ENCODE data around the gene EIF4A2. TPM values are rescaled to one million over a fixed set of nuclear protein-coding genes. Genes with fewer than 3 reads are reported as not detected.

Gene EIF4A2
- total and polyA plus RNA-seq, 9 of the 15 experiments (the other 6 are each of a cell fraction or from before 2014, with no cell fraction given), result 307 to 754 (median 435) TPM

DNA sequence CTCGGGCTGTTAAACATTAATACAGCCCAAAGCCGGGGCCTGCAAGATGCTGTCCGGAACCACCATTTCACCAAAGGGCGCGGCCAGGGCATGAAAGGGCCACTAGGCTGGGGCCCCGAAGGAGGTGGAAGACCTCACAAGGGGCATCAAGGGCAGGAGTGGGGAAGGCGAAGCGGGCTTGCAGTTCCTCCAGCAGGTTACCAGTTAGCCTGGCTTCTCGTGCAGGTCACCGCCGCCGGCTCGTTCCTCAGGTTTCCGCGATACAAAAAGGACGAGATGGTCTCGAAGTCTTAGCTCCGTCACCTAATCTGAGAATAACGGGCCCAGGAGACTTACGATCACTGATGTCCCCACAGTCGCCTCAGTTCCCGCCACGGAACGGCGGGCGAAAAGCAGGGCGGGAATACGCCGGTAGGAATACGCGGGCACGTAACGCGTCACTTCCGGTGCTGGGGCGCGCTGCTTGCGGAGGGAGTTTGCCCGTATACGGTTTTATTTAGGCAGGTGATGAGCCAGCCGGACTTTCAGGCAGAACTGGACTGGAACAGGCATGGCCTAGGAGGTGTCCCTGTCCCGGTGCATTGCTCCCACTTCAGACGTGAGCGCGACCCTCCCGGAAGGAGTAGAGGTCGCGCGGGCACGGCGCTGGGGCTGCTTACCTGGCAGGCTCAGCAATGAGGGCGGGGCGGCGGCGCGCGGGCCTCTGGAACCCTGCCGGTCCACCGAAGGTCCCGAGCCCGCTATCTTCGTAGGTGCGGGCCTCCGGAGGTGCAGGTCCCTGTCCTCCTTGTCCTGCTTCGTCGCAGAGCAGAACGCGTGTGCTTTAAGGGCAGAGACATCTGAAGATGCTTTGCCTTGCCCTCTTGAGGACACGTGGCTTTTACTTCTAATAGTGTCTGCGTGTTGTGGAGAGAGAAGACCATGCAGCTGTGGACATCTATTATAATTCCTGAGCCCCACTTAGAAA is 23.0 kb downstream of the EIF4A2 start, which contains the start of gene RFC4 (continued):
- TF ChIP-seq, protein P1, sequence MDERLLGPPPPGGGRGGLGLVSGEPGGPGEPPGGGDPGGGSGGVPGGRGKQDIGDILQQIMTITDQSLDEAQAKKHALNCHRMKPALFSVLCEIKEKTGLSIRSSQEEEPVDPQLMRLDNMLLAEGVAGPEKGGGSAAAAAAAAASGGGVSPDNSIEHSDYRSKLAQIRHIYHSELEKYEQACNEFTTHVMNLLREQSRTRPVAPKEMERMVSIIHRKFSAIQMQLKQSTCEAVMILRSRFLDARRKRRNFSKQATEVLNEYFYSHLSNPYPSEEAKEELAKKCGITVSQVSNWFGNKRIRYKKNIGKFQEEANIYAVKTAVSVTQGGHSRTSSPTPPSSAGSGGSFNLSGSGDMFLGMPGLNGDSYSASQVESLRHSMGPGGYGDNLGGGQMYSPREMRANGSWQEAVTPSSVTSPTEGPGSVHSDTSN (CRISPR knock-in tag; IDR thresholded peaks at IDR 0.05; ENCODE audit: low read depth), result no peak
- TF ChIP-seq, protein P1 (tag; conservative IDR thresholded peaks at IDR 0.05; ENCODE audit: low read depth), result no peak
- TF ChIP-seq, protein P2, sequence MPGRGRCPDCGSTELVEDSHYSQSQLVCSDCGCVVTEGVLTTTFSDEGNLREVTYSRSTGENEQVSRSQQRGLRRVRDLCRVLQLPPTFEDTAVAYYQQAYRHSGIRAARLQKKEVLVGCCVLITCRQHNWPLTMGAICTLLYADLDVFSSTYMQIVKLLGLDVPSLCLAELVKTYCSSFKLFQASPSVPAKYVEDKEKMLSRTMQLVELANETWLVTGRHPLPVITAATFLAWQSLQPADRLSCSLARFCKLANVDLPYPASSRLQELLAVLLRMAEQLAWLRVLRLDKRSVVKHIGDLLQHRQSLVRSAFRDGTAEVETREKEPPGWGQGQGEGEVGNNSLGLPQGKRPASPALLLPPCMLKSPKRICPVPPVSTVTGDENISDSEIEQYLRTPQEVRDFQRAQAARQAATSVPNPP (IDR thresholded peaks at IDR 0.05; ENCODE audit: borderline replicate concordance, insufficient read depth, insufficient read length), result no peak
- TF ChIP-seq TCF7 (IDR thresholded peaks at IDR 0.05; ENCODE audit: borderline replicate concordance) (no peak), ARID1B (IDR thresholded peaks at IDR 0.05) (no peak), XRCC4 (IDR thresholded peaks at IDR 0.05; ENCODE audit: extremely low read depth, insufficient read depth, insufficient read length) (no peak), TCF3 (CRISPR knock-in tag; IDR thresholded peaks at IDR 0.05) (no peak), FOXJ2 (tag; IDR thresholded peaks at IDR 0.05) (peak; percentile 61; the same call in 1 of the 2 replicates), GABPA (tag; conservative IDR thresholded peaks at IDR 0.05; ENCODE audit: low read depth) (peak; percentile 96), ARNT (IDR thresholded peaks at IDR 0.05) (no peak), BRD4 (IDR thresholded peaks at IDR 0.05) (no peak), FOS (IDR thresholded peaks at IDR 0.05; ENCODE audit: extremely low read depth, insufficient read length) (no peak), CHD1 (IDR thresholded peaks at IDR 0.05; ENCODE audit: low read length) (peak; percentile 65)
- TF ChIP-seq, protein P3, sequence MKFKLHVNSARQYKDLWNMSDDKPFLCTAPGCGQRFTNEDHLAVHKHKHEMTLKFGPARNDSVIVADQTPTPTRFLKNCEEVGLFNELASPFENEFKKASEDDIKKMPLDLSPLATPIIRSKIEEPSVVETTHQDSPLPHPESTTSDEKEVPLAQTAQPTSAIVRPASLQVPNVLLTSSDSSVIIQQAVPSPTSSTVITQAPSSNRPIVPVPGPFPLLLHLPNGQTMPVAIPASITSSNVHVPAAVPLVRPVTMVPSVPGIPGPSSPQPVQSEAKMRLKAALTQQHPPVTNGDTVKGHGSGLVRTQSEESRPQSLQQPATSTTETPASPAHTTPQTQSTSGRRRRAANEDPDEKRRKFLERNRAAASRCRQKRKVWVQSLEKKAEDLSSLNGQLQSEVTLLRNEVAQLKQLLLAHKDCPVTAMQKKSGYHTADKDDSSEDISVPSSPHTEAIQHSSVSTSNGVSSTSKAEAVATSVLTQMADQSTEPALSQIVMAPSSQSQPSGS (CRISPR knock-in tag; IDR thresholded peaks at IDR 0.05), result no peak
- TF ChIP-seq, protein P4, sequence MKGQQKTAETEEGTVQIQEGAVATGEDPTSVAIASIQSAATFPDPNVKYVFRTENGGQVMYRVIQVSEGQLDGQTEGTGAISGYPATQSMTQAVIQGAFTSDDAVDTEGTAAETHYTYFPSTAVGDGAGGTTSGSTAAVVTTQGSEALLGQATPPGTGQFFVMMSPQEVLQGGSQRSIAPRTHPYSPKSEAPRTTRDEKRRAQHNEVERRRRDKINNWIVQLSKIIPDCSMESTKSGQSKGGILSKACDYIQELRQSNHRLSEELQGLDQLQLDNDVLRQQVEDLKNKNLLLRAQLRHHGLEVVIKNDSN (CRISPR knock-in tag; IDR thresholded peaks at IDR 0.05), result peak; percentile 63; the same call in 1 of the 2 replicates
- TF ChIP-seq, protein P5, sequence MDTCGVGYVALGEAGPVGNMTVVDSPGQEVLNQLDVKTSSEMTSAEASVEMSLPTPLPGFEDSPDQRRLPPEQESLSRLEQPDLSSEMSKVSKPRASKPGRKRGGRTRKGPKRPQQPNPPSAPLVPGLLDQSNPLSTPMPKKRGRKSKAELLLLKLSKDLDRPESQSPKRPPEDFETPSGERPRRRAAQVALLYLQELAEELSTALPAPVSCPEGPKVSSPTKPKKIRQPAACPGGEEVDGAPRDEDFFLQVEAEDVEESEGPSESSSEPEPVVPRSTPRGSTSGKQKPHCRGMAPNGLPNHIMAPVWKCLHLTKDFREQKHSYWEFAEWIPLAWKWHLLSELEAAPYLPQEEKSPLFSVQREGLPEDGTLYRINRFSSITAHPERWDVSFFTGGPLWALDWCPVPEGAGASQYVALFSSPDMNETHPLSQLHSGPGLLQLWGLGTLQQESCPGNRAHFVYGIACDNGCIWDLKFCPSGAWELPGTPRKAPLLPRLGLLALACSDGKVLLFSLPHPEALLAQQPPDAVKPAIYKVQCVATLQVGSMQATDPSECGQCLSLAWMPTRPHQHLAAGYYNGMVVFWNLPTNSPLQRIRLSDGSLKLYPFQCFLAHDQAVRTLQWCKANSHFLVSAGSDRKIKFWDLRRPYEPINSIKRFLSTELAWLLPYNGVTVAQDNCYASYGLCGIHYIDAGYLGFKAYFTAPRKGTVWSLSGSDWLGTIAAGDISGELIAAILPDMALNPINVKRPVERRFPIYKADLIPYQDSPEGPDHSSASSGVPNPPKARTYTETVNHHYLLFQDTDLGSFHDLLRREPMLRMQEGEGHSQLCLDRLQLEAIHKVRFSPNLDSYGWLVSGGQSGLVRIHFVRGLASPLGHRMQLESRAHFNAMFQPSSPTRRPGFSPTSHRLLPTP (IDR thresholded peaks at IDR 0.05; ENCODE audit: borderline replicate concordance, extremely low read depth, insufficient read length), result no peak

Measured in K562 (cell line).